HG03558 (cell line): ENCODE data around the gene NDUFAF7.
"Not testable (repeated sequence)": the region's sequence is repeated elsewhere in the genome, so short reads cannot be mapped to it uniquely, and the experiment has no call there.

Source experiments
- ATAC-seq: cut with Tn5 transposase; IDR thresholded peaks from one replicate; pipeline ENCODE4 v1.9.1; 2021; ENCODE audit warnings: moderate number of reproducible peaks; ENCODE audit not compliant: unreplicated experiment; ENCODE audit errors: extremely low read depth

NDUFAF7 gene

GRCh38 chr2:37231241-37232130, at the start of gene NDUFAF7, which contains the start of gene CEBPZ:
Gene NDUFAF7, plus strand, starts transcription at chr2:37231658. Its CDS starts 48 bp downstream, at chr2:37231706.
Gene CEBPZ, minus strand, starts transcription at chr2:37231596. Its CDS starts 29 bp downstream, at chr2:37231567.
- ATAC-seq: peak; percentile 92

- ATAC-seq: no peak
Measured at GRCh38 chr2:37181726-37182684, 49.5 kb upstream of the NDUFAF7 start.

GRCh38 chr2:37188570-37188969, 42.9 kb upstream of the NDUFAF7 start, which contains the start of gene SULT6B1:
Gene SULT6B1, minus strand, starts transcription at chr2:37188670. Its CDS starts 30 bp downstream, at chr2:37188640.
- no peak for ATAC-seq

GRCh38 chr2:37189452-37190153, 41.9 kb upstream of the NDUFAF7 start:
- no peak for ATAC-seq

GRCh38 chr2:37190290-37190689, 41.2 kb upstream of the NDUFAF7 start:
- ATAC-seq: no peak

GRCh38 chr2:37191253-37191652, 40.2 kb upstream of the NDUFAF7 start:
- no peak for ATAC-seq

- no peak for ATAC-seq
Measured at GRCh38 chr2:37191747-37192146, 39.7 kb upstream of the NDUFAF7 start.

GRCh38 chr2:37192551-37192950, 38.9 kb upstream of the NDUFAF7 start:
- no peak for ATAC-seq

- not testable (repeated sequence) for ATAC-seq
Measured at GRCh38 chr2:37195862-37196319, 35.6 kb upstream of the NDUFAF7 start.

GRCh38 chr2:37196320-37197195, 34.9 kb upstream of the NDUFAF7 start, which contains the start of gene CEBPZOS:
Gene CEBPZOS, plus strand, starts transcription at chr2:37196496. Its CDS starts 3,209 bp downstream, at chr2:37199705.
- peak; percentile 38 for ATAC-seq

GRCh38 chr2:37198681-37199065, 32.8 kb upstream of the NDUFAF7 start:
- no peak for ATAC-seq

GRCh38 chr2:37201208-37201607, 30.2 kb upstream of the NDUFAF7 start:
- ATAC-seq: no peak

- no peak for ATAC-seq
Measured at GRCh38 chr2:37201766-37202165, 29.7 kb upstream of the NDUFAF7 start.

- no peak for ATAC-seq
Measured at GRCh38 chr2:37203708-37204107, 27.8 kb upstream of the NDUFAF7 start.

- ATAC-seq: not testable (repeated sequence)
Measured at GRCh38 chr2:37205071-37205661, 26.3 kb upstream of the NDUFAF7 start.

GRCh38 chr2:37205689-37206341, 25.6 kb upstream of the NDUFAF7 start:
- no peak for ATAC-seq

- not testable (repeated sequence) for ATAC-seq
Measured at GRCh38 chr2:37206760-37207159, 24.7 kb upstream of the NDUFAF7 start.

- ATAC-seq: no peak
Measured at GRCh38 chr2:37211212-37211611, 20.2 kb upstream of the NDUFAF7 start.
